Progenitor cell of endocrine pancreas (in vitro differentiated cells): ENCODE results near the gene NOL8. TPM values are rescaled to one million over a fixed set of nuclear protein-coding genes. Genes with fewer than 3 reads are reported as not detected.
A peak's percentile ranks its signal among the peaks of the same experiment; 100 is the strongest.

Experiments used
- DNase-seq: peaks from one replicate; pipeline ENCODE4 v3.0.0; 2021; ENCODE audit warnings: low spot score; ENCODE audit not compliant: unreplicated experiment
- H3K27ac Mint-ChIP-seq: 2 replicates; pipeline ENCODE4 v1.8.0; 2021; ENCODE audit warnings: mild to moderate bottlenecking, moderate library complexity, mixed read lengths
- H3K27me3 Mint-ChIP-seq: 2 replicates; pipeline ENCODE4 v1.8.0; 2021; ENCODE audit warnings: mixed read lengths
- H3K36me3 Mint-ChIP-seq: 2 replicates; pipeline ENCODE4 v1.8.0; 2022; ENCODE audit warnings: mixed read lengths; ENCODE audit not compliant: insufficient read depth
- H3K4me1 Mint-ChIP-seq: 2 replicates; pipeline ENCODE4 v1.8.0; 2021; ENCODE audit warnings: low read depth, mixed read lengths
- H3K4me3 Mint-ChIP-seq: 2 replicates; pipeline ENCODE4 v1.8.0; 2021; ENCODE audit warnings: low read depth, mild to moderate bottlenecking, moderate library complexity, mixed read lengths
- H3K9me3 Mint-ChIP-seq: 2 replicates; pipeline ENCODE4 v1.8.0; 2021; ENCODE audit warnings: low read depth, mixed read lengths
- CTCF ChIP-seq: fragments of 200-600 bp; sonication (generic); IDR thresholded peaks from one replicate; pipeline ENCODE4 v1.5.0; 2021; ENCODE audit warnings: antibody characterized with exemption, mild to moderate bottlenecking; ENCODE audit not compliant: unreplicated experiment
- total RNA-seq: library from RNA; stranded (reverse); gene quantifications from 2 replicates; pipeline ENCODE4 v1.2.1, GENCODE V29; 2021

Gene NOL8
- total RNA-seq, 1 donor from 2014 or later: 38.3 TPM

- no peak for TF ChIP-seq CTCF
- H3K36me3 Mint-ChIP-seq: peaks cover 9% of the 10 kb centered on the region
These were observed 27.1 kb downstream of the NOL8 start for GRCh38 chr9:92298036-92298435.

GRCh38 chr9:92297611-92298010 lies 27.5 kb downstream of the NOL8 start:
- H3K4me1 Mint-ChIP-seq: peaks cover 26% of the 10 kb centered on the region
- H3K27me3 Mint-ChIP-seq: no peaks in the 10 kb centered on the region
- no peak overlapping the region for H3K4me3 Mint-ChIP-seq
- TF ChIP-seq CTCF: no peak
- H3K27ac Mint-ChIP-seq: no peak overlapping the region
- H3K9me3 Mint-ChIP-seq: no peaks in the 10 kb centered on the region
- DNase-seq: no peak
- H3K36me3 Mint-ChIP-seq: peaks cover 4% of the 10 kb centered on the region

More at GRCh38 chr9:92298036-92298435, 27.1 kb downstream of the NOL8 start:
- Mint-ChIP-seq H3K4me1 (peaks cover 23% of the 10 kb centered on the region), H3K27me3 (no peaks in the 10 kb centered on the region), H3K27ac (no peak overlapping the region), H3K4me3 (no peak overlapping the region), H3K9me3 (no peaks in the 10 kb centered on the region)
- DNase-seq: no peak

- Mint-ChIP-seq H3K27me3 (no peaks in the 10 kb centered on the region), H3K4me1 (peaks cover 42% of the 10 kb centered on the region), H3K27ac (peak overlapping the region; percentile 99), H3K9me3 (no peaks in the 10 kb centered on the region), H3K36me3 (peaks cover 7% of the 10 kb centered on the region), H3K4me3 (peak overlapping the region; percentile 65)
- no peak for TF ChIP-seq CTCF
- no peak for DNase-seq
These were observed 29.3 kb downstream of the NOL8 start for GRCh38 chr9:92295827-92296258.

- Mint-ChIP-seq H3K4me3 (peak overlapping the region; percentile 65), H3K36me3 (peaks cover 10% of the 10 kb centered on the region), H3K4me1 (peaks cover 42% of the 10 kb centered on the region), H3K9me3 (no peaks in the 10 kb centered on the region), H3K27ac (peak overlapping the region; percentile 99), H3K27me3 (no peaks in the 10 kb centered on the region)
- no peak for DNase-seq
- no peak for TF ChIP-seq CTCF
These were observed 29.8 kb downstream of the NOL8 start for GRCh38 chr9:92295240-92295790.

- no peaks in the 10 kb centered on the region for H3K27me3 Mint-ChIP-seq
- peaks cover 13% of the 10 kb centered on the region for H3K36me3 Mint-ChIP-seq
- DNase-seq: no peak
- no peak for TF ChIP-seq CTCF
- no peaks in the 10 kb centered on the region for H3K9me3 Mint-ChIP-seq
- H3K4me1 Mint-ChIP-seq: peaks cover 42% of the 10 kb centered on the region
- H3K4me3 Mint-ChIP-seq: peak overlapping the region; percentile 96
- peak overlapping the region; percentile 99 for H3K27ac Mint-ChIP-seq
These were observed 30.9 kb downstream of the NOL8 start for GRCh38 chr9:92294297-92294676.
